Prostate gland (tissue), 2 donors: ENCODE measurements around the gene ADNP.

Experiments used
- POLR2A ChIP-seq: fragments of 450-650 bp; IDR thresholded peaks from one replicate; pipeline ENCODE4 v1.6.1; 2016; ENCODE audit warnings: antibody characterized with exemption, mild to moderate bottlenecking
- POLR2AphosphoS5 ChIP-seq: sonication (generic); formaldehyde crosslinking; IDR thresholded peaks from one replicate; pipeline ENCODE4 v1.6.1; 2017; ENCODE audit warnings: antibody characterized with exemption
- TF ChIP-seq, protein P1 (sequence below), 4 experiments: fragments of 200-600 bp in 2 of 4; fragments of 450-650 bp in 2 of 4; sonication (generic) in 2 of 4; IDR thresholded peaks; 1 replicate in 3 of 4; 2 replicates in 1 of 4; pipeline ENCODE4 v1.5.1; 2016 to 2019; ENCODE audit warnings: antibody characterized with exemption in 4 of 4, mild to moderate bottlenecking in 2 of 4, moderate library complexity in 2 of 4

DNA sequence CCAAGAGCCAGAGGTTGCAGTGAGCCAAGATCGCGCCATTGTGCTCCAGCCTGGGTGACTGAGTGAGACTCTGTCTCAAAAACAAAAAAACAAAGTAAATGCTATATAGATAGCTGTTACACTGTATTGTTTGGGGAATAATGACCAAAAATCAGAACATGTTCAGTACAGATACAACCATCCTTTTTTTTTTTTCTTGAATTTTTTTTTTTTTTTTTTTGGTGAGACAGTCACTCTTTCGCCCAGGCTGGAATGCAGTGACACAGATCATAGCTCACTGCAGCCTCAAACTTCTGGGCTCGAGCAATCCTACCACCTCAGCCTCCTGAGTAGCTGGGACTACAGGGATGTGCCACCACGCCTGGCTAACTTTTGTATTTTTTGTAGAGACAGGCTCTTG lies 72.7 kb downstream of the ADNP start:
- TF ChIP-seq, protein P1, sequence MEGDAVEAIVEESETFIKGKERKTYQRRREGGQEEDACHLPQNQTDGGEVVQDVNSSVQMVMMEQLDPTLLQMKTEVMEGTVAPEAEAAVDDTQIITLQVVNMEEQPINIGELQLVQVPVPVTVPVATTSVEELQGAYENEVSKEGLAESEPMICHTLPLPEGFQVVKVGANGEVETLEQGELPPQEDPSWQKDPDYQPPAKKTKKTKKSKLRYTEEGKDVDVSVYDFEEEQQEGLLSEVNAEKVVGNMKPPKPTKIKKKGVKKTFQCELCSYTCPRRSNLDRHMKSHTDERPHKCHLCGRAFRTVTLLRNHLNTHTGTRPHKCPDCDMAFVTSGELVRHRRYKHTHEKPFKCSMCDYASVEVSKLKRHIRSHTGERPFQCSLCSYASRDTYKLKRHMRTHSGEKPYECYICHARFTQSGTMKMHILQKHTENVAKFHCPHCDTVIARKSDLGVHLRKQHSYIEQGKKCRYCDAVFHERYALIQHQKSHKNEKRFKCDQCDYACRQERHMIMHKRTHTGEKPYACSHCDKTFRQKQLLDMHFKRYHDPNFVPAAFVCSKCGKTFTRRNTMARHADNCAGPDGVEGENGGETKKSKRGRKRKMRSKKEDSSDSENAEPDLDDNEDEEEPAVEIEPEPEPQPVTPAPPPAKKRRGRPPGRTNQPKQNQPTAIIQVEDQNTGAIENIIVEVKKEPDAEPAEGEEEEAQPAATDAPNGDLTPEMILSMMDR (IDR thresholded peaks at IDR 0.05) = no peak
- TF ChIP-seq POLR2A (no peak), POLR2AphosphoS5 (no peak)
